Measurements from ENCODE around the gene PWWP2B. TPM values are rescaled to one million over a fixed set of nuclear protein-coding genes. Genes with fewer than 3 reads are reported as not detected.

Gene PWWP2B
- total and polyA plus RNA-seq, 2 of the 13 experiments (the other 11 are each of a cell fraction or from before 2014, with no cell fraction given) = 2.3 to 4.7 TPM

DNA sequence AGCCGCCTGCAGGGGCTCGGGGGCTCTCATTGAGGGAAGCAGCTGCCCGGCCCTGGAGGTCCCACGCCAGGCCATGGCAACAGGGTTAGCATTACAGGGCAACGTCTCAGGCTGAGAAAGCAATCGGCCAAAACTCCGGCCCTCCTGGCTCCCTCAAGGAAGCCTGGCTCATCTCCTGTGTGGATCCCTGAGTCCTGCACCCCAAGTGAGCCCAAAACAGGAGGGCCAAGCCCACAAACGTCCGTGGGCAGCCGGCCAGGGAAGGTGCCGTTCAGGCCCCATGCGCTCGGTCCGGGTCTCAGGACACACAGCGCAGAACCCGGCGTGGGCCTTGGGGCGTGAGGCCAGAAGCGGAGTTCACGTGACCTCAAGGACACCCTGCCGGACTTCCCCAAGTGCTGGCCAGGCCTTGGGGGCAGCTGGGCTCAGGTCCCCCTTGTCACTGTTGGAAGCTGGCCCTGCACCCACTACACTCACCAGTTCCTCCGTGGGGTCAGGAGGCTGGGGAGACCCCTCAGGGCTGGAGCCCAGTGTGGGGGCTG, 8.0 kb upstream of the PWWP2B start (continued):
- 0 out of 2 replicates have a peak, but pooled peaks have one; percentile 28 for TF ChIP-seq MXD3 (CRISPR knock-in tag; IDR thresholded peaks at IDR 0.05)
- TF ChIP-seq NFAT5 (CRISPR knock-in tag; IDR thresholded peaks at IDR 0.05) = no peak
- no peak for TF ChIP-seq CEBPB (IDR thresholded peaks at IDR 0.05; ENCODE audit: borderline replicate concordance, low read depth, low read length)
- TF ChIP-seq KAT7 (CRISPR knock-in tag; IDR thresholded peaks at IDR 0.05; ENCODE audit: borderline replicate concordance) = no peak
- TF ChIP-seq ZNF878 (CRISPR knock-in tag; IDR thresholded peaks at IDR 0.05) = no peak
- no peak for TF ChIP-seq ZNF207 (IDR thresholded peaks at IDR 0.05; ENCODE audit: borderline replicate concordance)
- no peak for TF ChIP-seq SNAPC2 (CRISPR knock-in tag; IDR thresholded peaks at IDR 0.05)
- TF ChIP-seq NR2C2 (CRISPR knock-in tag; IDR thresholded peaks at IDR 0.05; ENCODE audit: borderline replicate concordance) = no peak
- no peak for TF ChIP-seq ZNF784 (CRISPR knock-in tag; IDR thresholded peaks at IDR 0.05; ENCODE audit: borderline replicate concordance)
- no peak for TF ChIP-seq ZNF496 (CRISPR knock-in tag; IDR thresholded peaks at IDR 0.05; ENCODE audit: insufficient replicate concordance)
- TF ChIP-seq ZFP82 (CRISPR knock-in tag; IDR thresholded peaks at IDR 0.05; ENCODE audit: borderline replicate concordance) = no peak
- TF ChIP-seq GRHL1 (CRISPR knock-in tag; conservative IDR thresholded peaks at IDR 0.05) = no peak
- no peak for TF ChIP-seq ELF3 (CRISPR knock-in tag; IDR thresholded peaks at IDR 0.05)
- TF ChIP-seq ZNF512B (CRISPR knock-in tag; IDR thresholded peaks at IDR 0.05; ENCODE audit: borderline replicate concordance) = no peak
- TF ChIP-seq KLF13 (CRISPR knock-in tag; IDR thresholded peaks at IDR 0.05) = no peak
- TF ChIP-seq, protein P1, sequence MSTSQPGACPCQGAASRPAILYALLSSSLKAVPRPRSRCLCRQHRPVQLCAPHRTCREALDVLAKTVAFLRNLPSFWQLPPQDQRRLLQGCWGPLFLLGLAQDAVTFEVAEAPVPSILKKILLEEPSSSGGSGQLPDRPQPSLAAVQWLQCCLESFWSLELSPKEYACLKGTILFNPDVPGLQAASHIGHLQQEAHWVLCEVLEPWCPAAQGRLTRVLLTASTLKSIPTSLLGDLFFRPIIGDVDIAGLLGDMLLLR (CRISPR knock-in tag; IDR thresholded peaks at IDR 0.05) = no peak
- no peak for TF ChIP-seq ZNF879 (CRISPR knock-in tag; IDR thresholded peaks at IDR 0.05)
- peak; percentile 60 for TF ChIP-seq ZFY (CRISPR knock-in tag; IDR thresholded peaks at IDR 0.05)
